HepG2 (cell line): ENCODE data around the gene CTBP1. TPM values are rescaled to one million over a fixed set of nuclear protein-coding genes. Genes with fewer than 3 reads are reported as not detected.

ENCODE experiments used
- ATAC-seq: fragments of 200-7000 bp; cut with Tn5 transposase; 3 replicates; pipeline ENCODE4 v1.9.1; 2020; ENCODE audit warnings: mild to moderate bottlenecking, moderate library complexity
- BruUV-seq: library from RNA; stranded (reverse); fragments of 400-500 nt; replicated peaks from 2 replicates; lab custom pipeline; 2021; lab: Mats Ljungman, UMichigan
- CTCF ChIA-PET: fragments of 300-600 bp; formaldehyde crosslinking; extraction: SDS; loops from one replicate; lab custom pipeline; 2021; ENCODE audit warnings: low total read pairs, inconsistent platforms, low intra/inter-chr PET ratio; lab: Yijun Ruan, JAX
- POLR2A ChIA-PET: fragments of 350-600 bp; sonication (Branson Sonifier 250); formaldehyde crosslinking; loops from one replicate; lab custom pipeline; 2020; ENCODE audit warnings: antibody characterized with exemption, inconsistent platforms; lab: Yijun Ruan, JAX
- DNase-seq: peaks from one replicate; pipeline ENCODE4 v3.0.0-alpha.2; 2015; ENCODE audit warnings: low spot score
- FAIRE-seq: peaks from 3 replicates; lab custom pipeline; 2011; peaks lifted over from hg19 to GRCh38; lab: Jason Lieb, UNC
- H2AFZ ChIP-seq: one replicate; pipeline ENCODE4 v1.6.1; 2011; ENCODE audit warnings: low read length, inconsistent platforms
- H3K27ac ChIP-seq: fragments of 300-600 bp; 3 replicates; pipeline ENCODE4 v1.8.0; 2011; ENCODE audit warnings: mixed run types, mild to moderate bottlenecking, mixed read lengths, low read length, inconsistent platforms; ENCODE audit not compliant: insufficient read depth; ENCODE audit errors: extremely low read length
- H3K27me3 ChIP-seq, 2 experiments: fragments of 200-600 bp in 1 of 2; 2 replicates in 1 of 2; 3 replicates in 1 of 2; pipeline versions ENCODE4 v1.6.0 to v1.8.0; 2011; ENCODE audit warnings: low read length in 2 of 2, mild to moderate bottlenecking in 2 of 2, moderate library complexity in 2 of 2, inconsistent platforms in 1 of 2; ENCODE audit not compliant: insufficient read depth in 2 of 2, control insufficient read depth in 1 of 2
- H3K36me3 ChIP-seq, 2 experiments: fragments of 200-600 bp in 1 of 2; replicated peaks in 1 of 2; 2 replicates in 1 of 2; 3 replicates in 1 of 2; pipeline versions ENCODE4 v1.5.1 to v1.8.0; 2011; ENCODE audit warnings: low read length in 2 of 2, inconsistent platforms in 1 of 2; ENCODE audit not compliant: insufficient read depth in 2 of 2, control insufficient read depth in 1 of 2
- H3K4me1 ChIP-seq: 2 replicates; pipeline ENCODE4 v1.5.1; 2012; ENCODE audit warnings: low read length, inconsistent platforms; ENCODE audit not compliant: insufficient read depth
- H3K4me2 ChIP-seq: 2 replicates; pipeline ENCODE4 v1.6.0; 2011; ENCODE audit warnings: low read depth, low read length, inconsistent platforms
- H3K4me3 ChIP-seq, 3 experiments: fragments of 200-600 bp in 1 of 3; sonication (generic), shearing (Covaris generic) in 1 of 3; replicated peaks in 1 of 3; 2 replicates each; pipeline ENCODE4 v1.5.1; 2011 to 2016; ENCODE audit warnings: low read length in 3 of 3, inconsistent platforms in 2 of 3, low read depth in 2 of 3, mild to moderate bottlenecking in 2 of 3, control low read depth in 1 of 3, mixed read lengths in 1 of 3; ENCODE audit not compliant: insufficient read depth in 1 of 3
- H3K79me2 ChIP-seq: one replicate; pipeline ENCODE4 v1.6.1; 2011; ENCODE audit warnings: low read length, inconsistent platforms; ENCODE audit not compliant: insufficient read depth
- H3K9ac ChIP-seq: 2 replicates; pipeline ENCODE4 v1.6.0; 2011; ENCODE audit warnings: mild to moderate bottlenecking, low read depth, low read length, inconsistent platforms; ENCODE audit not compliant: insufficient read depth
- H3K9me3 ChIP-seq: 2 replicates; pipeline ENCODE4 v1.5.1; 2012; ENCODE audit warnings: mild to moderate bottlenecking, low read length
- H4K20me1 ChIP-seq: 2 replicates; pipeline ENCODE4 v1.6.0; 2011; ENCODE audit warnings: inconsistent platforms, mild to moderate bottlenecking, low read length, moderate library complexity; ENCODE audit not compliant: insufficient read depth
- CTCF ChIP-seq: sonication (generic); formaldehyde crosslinking; IDR thresholded peaks from 2 replicates; pipeline ENCODE4 v1.5.0; 2020; ENCODE audit warnings: mild to moderate bottlenecking, missing genetic modification reagents, moderate library complexity
- MNT ChIP-seq: fragments of 450-650 bp; IDR thresholded peaks from 2 replicates; pipeline ENCODE4 v1.6.1; 2016
- STAG1 ChIP-seq: sonication (generic); formaldehyde crosslinking; IDR thresholded peaks from 2 replicates; pipeline ENCODE4 v1.4.0; 2020; ENCODE audit warnings: missing genetic modification reagents
- ZNF773 ChIP-seq: sonication (generic); formaldehyde crosslinking; IDR thresholded peaks from 2 replicates; pipeline ENCODE4 v1.4.0; 2020; ENCODE audit warnings: missing genetic modification reagents, borderline replicate concordance
- ZNF777 ChIP-seq: sonication (generic); formaldehyde crosslinking; IDR thresholded peaks from 2 replicates; pipeline ENCODE4 v1.4.0; 2020; ENCODE audit warnings: missing genetic modification reagents
- WGBS: methylation state at CpG from one replicate; pipeline ENCODE4 v1.1.6; 2017; ENCODE audit warnings: low lambda C conversion rate; 5-methylcytosine and 5-hydroxymethylcytosine counted together
- in situ Hi-C: cut with HindIII; loops from 2 replicates; pipeline ENCODE4 v1.10.0; 2017; ENCODE audit warnings: low pct_unique_long_range_greater_than_20kb; ENCODE audit not compliant: extremely low pct_ligation_motif_present
- intact Hi-C: fragments of 100-400 bp; cut with micrococcal nuclease; formaldehyde crosslinking; loops from one replicate; pipeline ENCODE4 v1.10.0; 2022; ENCODE audit not compliant: unreplicated experiment
- polyA plus RNA-seq, 8 experiments: library from polyadenylated mRNA; depleted of rRNA in 3 of 8; stranded (reverse) in 7 of 8; unstranded in 1 of 8; fragments of >200 nt; fragmentation: Illumina TruSeq in 4 of 8; extraction: Trizol in 4 of 8; gene quantifications; 2 replicates each; pipeline versions ENCODE4 v1.2.1 to v1.2.3, GENCODE V29; 2011 to 2016; ENCODE audit warnings: low read depth in 4 of 8, missing spikeins in 1 of 8, mixed read lengths in 1 of 8; ENCODE audit not compliant: insufficient read depth in 1 of 8
- total RNA-seq, 5 experiments: library from RNA; depleted of rRNA; stranded (reverse); fragments of >200 nt; fragmentation: Illumina TruSeq; extraction: Trizol; gene quantifications; 2 replicates each; pipeline ENCODE4 v1.2.3, GENCODE V29; 2016; ENCODE audit warnings: low read depth in 1 of 5

CTBP1 gene
- total and polyA plus RNA-seq, 2 of the 13 experiments (the other 11 are each of a cell fraction or from before 2014, with no cell fraction given), result 78.5 to 112 TPM

- WGBS, result 94% methylated on average over 9 of the region's 15 CpGs
- intact Hi-C loops (no loop called here), in situ Hi-C loops (no loop called here)
- peaks cover 5 to 21% of the 10 kb centered on the region in 2 experiments for H3K36me3 ChIP-seq
- no peak overlapping the region for H3K4me3 ChIP-seq
- H2AFZ ChIP-seq, result no peak overlapping the region
- peaks cover 25% of the 10 kb centered on the region for H3K4me1 ChIP-seq
- H3K9ac ChIP-seq, result no peak overlapping the region
- no peaks in the 10 kb centered on the region for H3K9me3 ChIP-seq
- DNase-seq (no peak), ATAC-seq (0 out of 3 replicates have a peak, but pooled peaks have one; percentile 2), FAIRE-seq (no peak)
- H3K27me3 ChIP-seq, result no peaks in the 10 kb centered on the region
- H3K4me2 ChIP-seq, result no peak overlapping the region
- TF ChIP-seq CTCF (CRISPR knock-in tag) (peak; percentile 33; the same call in 1 of the 2 replicates), STAG1 (peak; percentile 13; the same call in 1 of the 2 replicates), ZNF777 (no peak), MNT (peak; percentile 44; the same call in 1 of the 2 replicates), ZNF773 (CRISPR knock-in tag) (no peak)
- peaks cover 56% of the 10 kb centered on the region for H4K20me1 ChIP-seq
- H3K27ac ChIP-seq, result no peak overlapping the region
- CTCF ChIA-PET, result no interaction called here
- POLR2A ChIA-PET, result no interaction called here
- peaks cover 78% of the 10 kb centered on the region for H3K79me2 ChIP-seq
- no TSS peak for BruUV-seq
These were observed 5.4 kb downstream of the CTBP1 start for GRCh38 chr4:1243451-1244080.
